NCI-H2081 (cell line): Measurements from ENCODE around the gene KRT78.

Experiments used
- DNase-seq, 2 experiments: peaks; one replicate each; lab custom pipeline; 2025; lab: John Stamatoyannopoulos, UW

Gene KRT78

GRCh38 chr12:52824741-52825410, 23.9 kb downstream of the KRT78 start:
- no peak for DNase-seq

GRCh38 chr12:52823761-52824450, 24.9 kb downstream of the KRT78 start:
- no peak for DNase-seq

GRCh38 chr12:52822771-52823510, 25.9 kb downstream of the KRT78 start:
- no peak for DNase-seq

DNA sequence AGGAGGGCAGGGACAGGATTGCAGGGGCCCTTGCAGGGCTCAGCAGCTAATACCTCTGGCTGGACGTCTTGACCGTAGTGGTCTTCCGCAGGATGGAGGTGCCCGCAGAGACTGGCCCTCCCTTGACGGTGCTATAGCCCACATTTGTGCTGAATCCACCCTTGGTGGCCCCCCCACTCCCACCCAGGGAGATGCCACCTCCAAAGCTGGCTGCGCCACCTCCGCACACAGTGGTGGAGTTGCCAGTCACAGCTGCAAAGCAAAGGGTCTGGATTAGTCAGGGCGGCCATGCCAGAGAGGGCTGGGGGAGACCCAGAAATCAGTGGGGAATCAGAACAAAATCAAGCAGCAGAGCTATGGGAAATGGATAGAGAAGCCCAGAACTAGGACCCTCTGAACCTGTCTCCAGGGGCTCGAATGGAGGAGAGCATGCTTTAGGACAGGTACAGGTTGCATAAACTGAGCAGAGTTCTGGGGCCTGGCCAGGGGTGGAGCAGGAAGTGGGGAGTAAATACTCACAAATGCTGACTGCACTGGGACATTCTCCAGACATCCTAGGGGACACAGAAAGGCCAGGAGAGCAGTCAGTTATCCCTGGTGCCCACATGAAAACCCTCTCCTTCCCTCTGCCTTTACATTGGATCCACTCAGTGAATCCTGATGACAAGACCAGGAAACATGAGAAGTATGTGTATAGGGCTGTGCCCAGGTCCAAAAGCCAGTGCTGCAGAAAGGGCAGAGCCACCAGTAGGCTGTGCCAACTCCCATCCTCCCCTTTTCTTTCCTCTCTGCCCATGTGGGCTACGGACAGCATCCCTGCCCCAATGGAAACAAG, 26.8 kb downstream of the KRT78 start:
- DNase-seq = no peak

- no peak for DNase-seq
These were observed 27.6 kb downstream of the KRT78 start for GRCh38 chr12:52821071-52821730.

DNA sequence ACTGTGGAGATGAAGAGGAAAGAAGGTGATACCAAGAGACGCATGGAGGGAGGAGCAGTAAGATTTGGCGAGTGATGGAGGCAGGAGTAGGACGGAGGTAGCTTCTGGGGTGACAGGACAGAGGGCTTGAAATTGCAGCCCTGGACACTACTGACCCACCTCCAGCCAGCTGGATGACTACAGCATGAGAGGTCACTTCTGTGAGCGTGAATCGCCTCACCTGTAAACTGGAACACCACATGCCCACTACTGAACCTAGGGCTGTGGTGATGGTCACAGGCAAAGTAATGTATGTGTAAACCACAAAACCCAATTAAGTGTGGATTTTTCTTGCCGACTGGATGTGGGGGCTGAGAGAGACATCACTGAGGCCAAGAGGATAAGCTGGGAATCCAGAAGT, 28.3 kb downstream of the KRT78 start:
- DNase-seq = no peak

GRCh38 chr12:52819731-52820510, 28.9 kb downstream of the KRT78 start:
- no peak for DNase-seq

DNA sequence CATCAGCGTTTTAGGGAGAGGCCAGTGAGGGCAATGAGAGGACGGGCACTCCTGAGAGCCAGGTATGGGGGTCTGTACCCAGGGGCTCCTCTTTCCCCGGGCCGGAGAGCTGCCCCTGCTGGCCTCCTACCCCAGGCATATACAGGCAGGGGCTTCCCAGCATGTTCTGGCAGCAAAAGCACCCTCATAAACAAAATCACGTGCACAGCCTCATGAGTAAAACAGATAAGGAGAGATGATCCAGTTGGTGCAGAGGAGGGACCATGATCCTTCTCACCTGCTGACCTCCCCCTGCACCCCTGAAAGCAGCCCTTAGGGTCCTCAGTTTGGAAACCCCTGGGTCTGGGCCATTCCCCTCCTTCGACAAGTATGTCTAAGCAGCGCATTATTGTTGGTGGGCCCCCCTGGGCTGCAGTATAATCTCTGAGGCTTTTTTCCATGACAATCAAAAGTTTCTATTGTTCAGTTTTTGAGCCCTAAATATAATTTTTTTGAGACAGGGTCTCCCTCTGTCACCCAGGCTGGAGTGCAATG, 29.8 kb downstream of the KRT78 start:
- no peak for DNase-seq

GRCh38 chr12:52818388-52818787, 30.4 kb downstream of the KRT78 start:
- no peak for DNase-seq

GRCh38 chr12:52817699-52818238, 31.0 kb downstream of the KRT78 start:
- DNase-seq = no peak

GRCh38 chr12:52817003-52817698, 31.6 kb downstream of the KRT78 start:
- DNase-seq = no peak

DNA sequence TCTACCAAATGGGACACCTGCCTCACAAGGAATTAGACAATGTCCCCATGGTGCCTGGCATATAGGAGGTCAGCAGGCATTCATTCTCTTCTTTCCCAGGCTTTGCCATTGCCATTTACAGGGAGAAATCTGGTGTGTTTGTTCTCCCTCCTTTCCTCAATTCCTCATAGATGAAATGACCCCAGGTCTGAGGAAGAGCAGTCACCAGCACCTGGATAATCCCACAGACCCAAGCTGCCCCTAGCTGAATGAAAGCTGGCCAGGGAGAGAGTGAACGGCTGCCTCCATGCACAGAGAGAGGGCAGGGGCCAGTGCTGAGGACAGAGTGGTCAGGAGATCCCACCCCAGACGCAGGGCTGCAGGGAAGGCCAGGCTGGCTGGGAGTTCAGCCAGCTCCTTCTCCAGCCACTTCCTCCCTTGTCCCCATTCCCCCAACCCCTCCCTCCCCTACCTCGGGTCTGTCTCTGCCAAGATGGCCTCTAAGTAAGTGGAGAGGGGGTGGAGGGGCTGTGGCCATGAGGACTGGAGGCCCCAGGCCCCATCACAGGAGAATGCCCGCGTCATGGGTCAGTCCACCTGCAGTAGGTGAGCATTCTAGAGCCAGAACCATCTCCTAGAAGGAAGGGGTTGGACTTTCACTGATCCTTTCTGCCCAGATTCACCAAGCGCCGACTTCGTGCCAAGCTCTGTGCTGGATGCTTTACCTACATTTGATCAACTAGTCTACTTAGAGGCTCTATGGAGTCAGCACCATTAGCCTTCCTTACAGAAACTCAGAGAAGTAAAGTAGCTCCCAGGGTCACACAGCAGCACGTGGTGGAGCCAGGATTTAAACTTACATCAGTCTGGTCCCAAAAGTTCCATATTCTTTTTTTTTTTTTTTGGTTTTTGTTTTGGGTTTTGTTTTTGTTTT, 32.9 kb downstream of the KRT78 start:
- no peak for DNase-seq

GRCh38 chr12:52815161-52815560, 33.6 kb downstream of the KRT78 start:
- DNase-seq = no peak

GRCh38 chr12:52814710-52815155, 34.1 kb downstream of the KRT78 start:
- no peak for DNase-seq

GRCh38 chr12:52813885-52814709, 34.7 kb downstream of the KRT78 start, which contains the start of gene KRT4:
TSS of gene KRT4 (minus strand) at chr12:52814116. CDS start at chr12:52814058, 58 bp downstream.
- DNase-seq = no peak

DNA sequence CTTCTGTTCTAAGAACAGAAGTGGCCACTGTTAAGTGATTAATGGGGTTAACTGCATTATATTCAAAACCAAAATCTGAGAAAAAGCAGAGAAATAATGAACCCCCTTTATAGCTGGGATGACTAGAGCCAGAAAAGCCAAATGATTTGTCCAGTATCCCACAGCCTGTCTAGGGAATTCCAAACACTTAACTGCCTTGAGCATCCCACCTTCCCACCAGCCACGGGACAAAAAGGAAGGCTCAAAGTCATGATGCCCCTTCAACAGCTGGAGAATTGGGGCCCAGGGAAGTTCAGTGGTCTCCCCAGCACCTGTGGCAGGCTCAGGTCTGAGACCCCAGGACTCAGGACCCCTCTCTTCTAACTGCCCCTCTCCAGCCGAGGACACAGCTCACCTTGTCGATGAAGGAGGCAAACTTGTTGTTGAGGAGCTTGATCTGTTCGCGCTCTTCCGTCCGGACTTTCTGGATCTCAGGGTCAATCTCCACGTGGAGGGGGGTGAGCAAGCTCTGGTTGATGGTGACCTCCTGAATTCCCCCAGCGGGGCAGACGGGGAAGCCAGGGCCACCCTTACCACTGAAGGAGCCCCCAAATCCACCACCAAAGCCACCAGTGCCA, 35.5 kb downstream of the KRT78 start:
- no peak for DNase-seq

DNA sequence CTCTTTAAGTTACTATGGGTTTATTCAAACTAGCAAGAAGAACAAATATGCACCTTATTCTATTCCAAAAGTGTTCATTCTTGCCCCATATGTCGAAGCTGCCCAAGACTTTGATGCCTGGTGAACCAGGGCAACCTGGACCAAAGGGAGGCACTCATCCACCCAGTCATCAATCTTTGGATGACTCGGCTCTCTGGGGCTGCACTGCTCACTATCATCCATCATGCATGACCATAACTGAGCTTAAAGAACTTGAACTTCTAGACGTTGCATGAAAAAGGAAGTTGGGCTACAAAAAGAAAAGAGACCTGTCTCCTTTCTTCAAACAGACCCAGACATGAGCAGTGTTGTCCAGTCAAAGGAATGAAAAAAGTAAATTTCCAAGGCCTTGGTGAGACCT, 36.0 kb downstream of the KRT78 start:
- no peak for DNase-seq
